ENCODE results near the gene FUT1. TPM values are rescaled to one million over a fixed set of nuclear protein-coding genes. Genes with fewer than 3 reads are reported as not detected.

Gene FUT1
- total RNA-seq, 1 donor from 2014 or later = 0.23 TPM

- Mint-ChIP-seq H3K27me3 (no peaks in the 10 kb centered on the region), H3K27ac (peak overlapping the region; percentile 65), H3K4me3 (peak overlapping the region; percentile 88), H3K4me1 (peaks cover 12% of the 10 kb centered on the region), H3K9me3 (no peaks in the 10 kb centered on the region), H3K36me3 (ENCODE audit: low read depth) (peaks cover 4% of the 10 kb centered on the region)
- DNase-seq = no peak
- intact Hi-C loops (cut with micrococcal nuclease) = loop anchor here (5.0 to 10.0 kb wide), 2 partner anchors 66 to 378 kb away; partner anchors contain the start of gene CA11
These were observed 39.2 kb downstream of the FUT1 start for GRCh38 chr19:48713041-48713863.

- intact Hi-C loops (cut with micrococcal nuclease) = loop anchor here (5.0 to 10.0 kb wide), 2 partner anchors 64 to 376 kb away; partner anchors contain the start of gene CA11
These were observed 41.3 kb downstream of the FUT1 start for GRCh38 chr19:48711106-48711662.

GRCh38 chr19:48708471-48708870 lies 44.0 kb downstream of the FUT1 start:
- Mint-ChIP-seq H3K4me1 (peaks cover 3% of the 10 kb centered on the region), H3K9me3 (no peaks in the 10 kb centered on the region), H3K36me3 (ENCODE audit: low read depth) (peaks cover 4% of the 10 kb centered on the region), H3K4me3 (no peak overlapping the region), H3K27ac (no peak overlapping the region), H3K27me3 (no peaks in the 10 kb centered on the region)
- no peak for DNase-seq
- intact Hi-C loops (cut with micrococcal nuclease) = no loop called here

More at GRCh38 chr19:48711106-48711662, 41.3 kb downstream of the FUT1 start:
- Mint-ChIP-seq H3K4me1 (peaks cover 12% of the 10 kb centered on the region), H3K27me3 (no peaks in the 10 kb centered on the region), H3K9me3 (no peaks in the 10 kb centered on the region), H3K4me3 (no peak overlapping the region), H3K27ac (no peak overlapping the region), H3K36me3 (ENCODE audit: low read depth) (peaks cover 4% of the 10 kb centered on the region)
- DNase-seq = no peak

- Mint-ChIP-seq H3K9me3 (no peaks in the 10 kb centered on the region), H3K4me3 (no peak overlapping the region), H3K4me1 (no peaks in the 10 kb centered on the region), H3K36me3 (ENCODE audit: low read depth) (no peaks in the 10 kb centered on the region), H3K27ac (no peak overlapping the region), H3K27me3 (no peaks in the 10 kb centered on the region)
- DNase-seq = no peak
- intact Hi-C loops (cut with micrococcal nuclease) = no loop called here
These were observed 47.0 kb downstream of the FUT1 start for GRCh38 chr19:48705431-48705830.

GRCh38 chr19:48703316-48703715 lies 49.1 kb downstream of the FUT1 start:
- Mint-ChIP-seq H3K27me3 (no peaks in the 10 kb centered on the region), H3K4me1 (no peaks in the 10 kb centered on the region), H3K27ac (no peak overlapping the region), H3K9me3 (no peaks in the 10 kb centered on the region), H3K4me3 (no peak overlapping the region), H3K36me3 (ENCODE audit: low read depth) (no peaks in the 10 kb centered on the region)
- intact Hi-C loops (cut with micrococcal nuclease) = no loop called here
- no peak for DNase-seq

GRCh38 chr19:48702701-48703100 lies 49.7 kb downstream of the FUT1 start:
- Mint-ChIP-seq H3K27me3 (peaks cover 3% of the 10 kb centered on the region), H3K4me1 (no peaks in the 10 kb centered on the region), H3K4me3 (no peak overlapping the region), H3K27ac (no peak overlapping the region), H3K36me3 (ENCODE audit: low read depth) (no peaks in the 10 kb centered on the region), H3K9me3 (no peaks in the 10 kb centered on the region)
- no peak for DNase-seq
- intact Hi-C loops (cut with micrococcal nuclease) = no loop called here

- intact Hi-C loops (cut with micrococcal nuclease) = no loop called here
- H3K36me3 Mint-ChIP-seq (ENCODE audit: low read depth) = no peaks in the 10 kb centered on the region
- H3K4me1 Mint-ChIP-seq = peaks cover 9% of the 10 kb centered on the region
- peaks cover 17% of the 10 kb centered on the region for H3K27me3 Mint-ChIP-seq
- no peaks in the 10 kb centered on the region for H3K9me3 Mint-ChIP-seq
- DNase-seq = no peak
- no peak overlapping the region for H3K4me3 Mint-ChIP-seq
- H3K27ac Mint-ChIP-seq = no peak overlapping the region
These were observed 54.4 kb downstream of the FUT1 start for GRCh38 chr19:48698046-48698445.

Other genes starting within 250 kb of the FUT1 start
- gene LMTK3, start 240.8 kb downstream of the FUT1 start, total RNA-seq = 3.0 and 3.6 TPM in 2 replicates
- not detected in 2 replicates for gene SULT2B1, start 200.5 kb downstream of the FUT1 start, total RNA-seq
- not detected in 2 replicates for gene SPACA4, start 145.9 kb downstream of the FUT1 start, total RNA-seq
- 5.1 and 6.4 TPM in 2 replicates for gene FAM83E, start 137.6 kb downstream of the FUT1 start, total RNA-seq
- gene RPL18, start 133.5 kb downstream of the FUT1 start, total RNA-seq = 1,885 and 1,938 TPM in 2 replicates
- gene SPHK2, start 133.1 kb downstream of the FUT1 start, total RNA-seq = 36.4 and 39.0 TPM in 2 replicates
- gene DBP, start 115.3 kb downstream of the FUT1 start, total RNA-seq = 10.7 and 11.2 TPM in 2 replicates
- gene CA11, start 106.5 kb downstream of the FUT1 start, total RNA-seq = 10.9 and 12.5 TPM in 2 replicates
- 0.30 and 0.78 TPM in 2 replicates for gene NTN5, start 79.6 kb downstream of the FUT1 start, total RNA-seq
- gene FUT2, start 56.7 kb downstream of the FUT1 start, total RNA-seq = not detected in 2 replicates
- 1.2 and 1.4 TPM in 2 replicates for gene MAMSTR, start 32.9 kb downstream of the FUT1 start, total RNA-seq
- gene RASIP1, start 12.0 kb downstream of the FUT1 start, total RNA-seq = 0.71 and 0.82 TPM in 2 replicates
- 0.21 TPM in 1 of 2 replicates, not detected in the other for gene IZUMO1, start 5.7 kb downstream of the FUT1 start, total RNA-seq
- not detected in 2 replicates for gene FGF21, start 2.9 kb upstream of the FUT1 start, total RNA-seq
- gene BCAT2, start 58.4 kb upstream of the FUT1 start, total RNA-seq = 90.3 and 95.7 TPM in 2 replicates
- 0.44 and 0.47 TPM in 2 replicates for gene HSD17B14, start 83.8 kb upstream of the FUT1 start, total RNA-seq
- gene PLEKHA4, start 116.0 kb upstream of the FUT1 start, total RNA-seq = 1.8 and 1.9 TPM in 2 replicates
- gene PPP1R15A, start 119.8 kb upstream of the FUT1 start, total RNA-seq = 40.5 and 42.1 TPM in 2 replicates
- not detected in 2 replicates for gene TULP2, start 146.1 kb upstream of the FUT1 start, total RNA-seq
- 116 and 117 TPM in 2 replicates for gene NUCB1, start 147.7 kb upstream of the FUT1 start, total RNA-seq
- gene DHDH, start 181.1 kb upstream of the FUT1 start, total RNA-seq = 0.35 TPM in 1 of 2 replicates, not detected in the other
- 257 and 298 TPM in 2 replicates for gene BAX, start 202.2 kb upstream of the FUT1 start, total RNA-seq
- 696 and 697 TPM in 2 replicates for gene FTL, start 212.7 kb upstream of the FUT1 start, total RNA-seq
- gene GYS1, start 240.7 kb upstream of the FUT1 start, total RNA-seq = 73.8 and 77.8 TPM in 2 replicates
- gene RUVBL2, start 241.2 kb upstream of the FUT1 start, total RNA-seq = 190 and 195 TPM in 2 replicates